T47D (cell line): ENCODE results near the gene FGF18.

ENCODE experiments used
- DNase-seq, 2 experiments: peaks; one replicate each; pipeline versions ENCODE4 v3.0.0 to v3.0.0-alpha.2; 2011 to 2012; ENCODE audit warnings: low read depth in 1 of 2, low spot score in 1 of 2
- JUND ChIP-seq: IDR thresholded peaks from 2 replicates; pipeline ENCODE4 v1.6.1; 2012; ENCODE audit warnings: low read depth
- in situ Hi-C: cut with HindIII; loops from 2 replicates; pipeline ENCODE4 v1.10.0; 2016; ENCODE audit warnings: low sequenced_read_pairs, low pct_unique_long_range_greater_than_20kb

Gene FGF18

GRCh38 chr5:171421331-171422262 lies 2.1 kb downstream of the FGF18 start:
- no peak for DNase-seq
- no peak for TF ChIP-seq JUND
- in situ Hi-C loops = no loop called here

DNA sequence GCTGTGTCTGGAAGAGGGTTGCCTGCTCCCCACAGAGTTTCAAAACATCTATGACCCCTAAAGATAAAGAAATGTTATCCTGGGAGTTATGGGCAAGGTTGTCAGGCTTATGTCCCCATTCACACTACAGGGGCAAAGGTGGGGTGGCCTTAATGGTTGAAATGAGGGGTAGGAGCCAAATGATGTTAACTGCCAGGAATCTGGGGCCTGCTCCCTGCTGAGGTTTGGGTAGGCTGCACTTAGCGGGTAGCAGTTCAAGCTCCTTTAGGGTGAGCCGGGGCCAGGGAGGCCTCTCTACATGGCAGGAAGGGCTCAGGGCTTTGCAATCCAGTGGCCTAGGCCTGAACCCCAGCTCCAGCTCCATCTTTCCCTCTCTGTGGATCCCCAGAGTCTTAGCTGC lies 3.0 kb downstream of the FGF18 start:
- no peak for DNase-seq
- no peak for TF ChIP-seq JUND
- in situ Hi-C loops = no loop called here

DNA sequence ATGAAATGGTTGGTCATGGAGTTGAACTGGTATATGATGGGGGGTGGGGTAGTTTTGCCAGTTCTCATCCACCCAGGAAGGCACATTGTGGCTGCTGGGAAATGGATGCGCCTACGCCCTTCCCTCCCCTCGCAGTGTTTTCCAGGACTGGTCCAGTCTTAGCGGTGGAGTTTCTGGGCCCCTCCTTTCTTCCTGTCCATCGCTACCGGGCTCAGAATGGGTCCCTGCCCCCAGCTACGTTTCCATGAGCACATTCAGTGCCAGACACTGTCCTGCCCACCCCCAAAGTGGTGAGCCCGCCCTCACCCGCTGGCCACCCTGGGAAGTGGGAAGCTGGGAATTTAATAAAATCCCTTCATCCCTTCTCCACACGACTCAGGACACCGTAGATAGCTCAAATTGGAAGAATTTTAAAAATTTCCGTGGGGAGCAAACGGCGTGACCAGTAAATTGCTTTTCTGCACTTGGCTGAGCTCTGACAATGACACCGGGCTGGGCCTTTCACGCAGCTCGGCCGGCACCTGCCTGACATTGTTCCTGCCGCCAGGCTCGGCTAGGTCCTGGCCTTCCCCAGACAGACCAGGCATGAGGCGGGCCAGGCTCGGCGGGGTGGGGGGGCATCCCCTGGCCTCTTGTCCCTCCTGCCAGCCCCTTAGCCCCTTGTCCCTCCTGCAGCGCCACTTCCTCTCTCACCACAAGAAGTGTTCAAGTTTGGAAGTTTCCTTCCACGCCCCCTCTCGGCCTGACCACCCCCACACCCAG lies 3.6 kb downstream of the FGF18 start:
- no peak for TF ChIP-seq JUND
- in situ Hi-C loops = no loop called here
- DNase-seq = no peak

DNA sequence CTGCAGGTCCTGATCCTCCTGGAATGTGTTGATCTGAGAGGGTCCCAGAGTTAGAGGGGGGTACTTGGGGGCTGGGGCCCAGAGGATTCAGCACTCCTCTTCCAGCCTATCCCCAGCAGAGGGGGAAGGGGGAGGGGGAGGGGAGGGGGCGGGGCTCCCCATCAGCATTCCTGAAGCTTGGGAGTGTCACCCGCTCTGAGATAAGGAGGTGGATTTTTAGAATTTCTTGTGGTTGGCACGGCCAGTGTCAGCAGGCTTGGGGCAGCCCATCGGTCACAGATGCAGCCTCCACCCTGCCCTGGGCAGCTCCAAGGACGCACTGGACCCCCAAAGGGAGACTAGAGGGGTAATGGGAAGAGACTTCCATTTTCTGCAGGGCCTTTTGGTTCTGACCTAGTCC lies 5.3 kb downstream of the FGF18 start:
- in situ Hi-C loops = no loop called here
- DNase-seq = no peak
- TF ChIP-seq JUND = no peak

GRCh38 chr5:171425596-171426244 lies 6.3 kb downstream of the FGF18 start:
- in situ Hi-C loops = no loop called here
- no peak for TF ChIP-seq JUND
- DNase-seq = no peak

DNA sequence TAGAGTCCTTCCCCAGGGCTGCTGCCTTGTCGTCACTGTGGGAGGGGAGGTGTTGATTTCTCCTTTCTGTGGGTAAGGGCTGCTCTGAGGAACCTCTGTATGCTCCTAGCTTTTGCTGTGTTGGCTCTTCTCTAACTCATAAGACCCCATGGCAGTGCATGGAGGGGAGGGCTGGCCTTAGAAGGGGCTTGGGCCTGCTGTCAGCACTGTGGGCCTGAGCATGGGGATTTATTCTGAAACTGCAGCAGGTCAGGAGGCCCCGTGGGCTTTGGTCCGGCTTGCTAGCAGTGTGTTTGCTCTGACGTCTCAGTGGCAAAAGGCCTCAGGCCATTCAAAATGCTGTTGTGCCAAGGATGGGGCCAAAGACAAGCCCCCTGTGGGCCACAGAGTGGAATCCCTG lies 6.8 kb downstream of the FGF18 start:
- no peak for DNase-seq
- in situ Hi-C loops = no loop called here
- no peak for TF ChIP-seq JUND

- in situ Hi-C loops = no loop called here
Observed at GRCh38 chr5:171426680-171427079, 7.2 kb downstream of the FGF18 start.

DNA sequence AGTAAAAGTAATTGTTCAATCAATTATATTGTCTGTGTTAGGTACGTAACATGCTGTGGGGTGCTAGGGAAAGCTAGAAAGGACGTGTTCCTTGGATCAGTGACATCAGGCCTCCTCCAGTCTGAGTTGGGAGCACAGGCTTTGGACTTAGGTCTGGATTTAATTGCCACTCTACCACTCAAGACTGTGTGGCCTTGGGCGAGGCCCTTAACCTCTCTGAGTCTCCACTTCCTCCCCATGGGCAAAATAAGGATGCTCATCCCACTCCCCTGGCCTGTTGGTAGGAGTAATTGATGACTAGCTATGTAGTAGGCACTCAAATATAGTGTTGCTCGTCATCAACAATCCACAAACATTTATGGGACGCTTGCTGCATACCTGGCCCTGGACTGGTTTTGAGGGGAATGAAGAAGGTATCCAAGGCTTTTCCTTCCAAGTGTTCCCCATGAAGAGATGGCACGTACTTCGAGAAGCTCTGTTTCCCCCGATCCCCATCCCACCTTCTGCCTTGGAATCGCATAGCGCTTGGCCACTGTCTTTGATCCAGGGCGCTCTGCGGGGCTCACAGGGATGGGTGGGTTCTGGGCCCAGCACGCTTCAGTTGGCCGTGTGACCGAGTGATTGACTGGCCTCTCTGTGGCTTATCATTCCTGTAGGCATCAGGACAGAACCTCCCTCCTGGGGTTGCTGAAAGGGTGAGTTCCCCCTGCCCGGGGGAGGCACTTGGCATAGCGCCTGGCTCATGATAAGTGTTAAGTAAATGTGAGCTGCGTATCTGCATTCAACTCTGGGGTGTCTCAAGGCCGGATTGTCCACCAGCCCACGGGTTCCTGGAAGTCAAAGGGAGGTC lies 8.1 kb downstream of the FGF18 start:
- no peak for DNase-seq
- in situ Hi-C loops = no loop called here
- no peak for TF ChIP-seq JUND

More at GRCh38 chr5:171426680-171427079, 7.2 kb downstream of the FGF18 start:
- TF ChIP-seq JUND = no peak
- DNase-seq = no peak

DNA sequence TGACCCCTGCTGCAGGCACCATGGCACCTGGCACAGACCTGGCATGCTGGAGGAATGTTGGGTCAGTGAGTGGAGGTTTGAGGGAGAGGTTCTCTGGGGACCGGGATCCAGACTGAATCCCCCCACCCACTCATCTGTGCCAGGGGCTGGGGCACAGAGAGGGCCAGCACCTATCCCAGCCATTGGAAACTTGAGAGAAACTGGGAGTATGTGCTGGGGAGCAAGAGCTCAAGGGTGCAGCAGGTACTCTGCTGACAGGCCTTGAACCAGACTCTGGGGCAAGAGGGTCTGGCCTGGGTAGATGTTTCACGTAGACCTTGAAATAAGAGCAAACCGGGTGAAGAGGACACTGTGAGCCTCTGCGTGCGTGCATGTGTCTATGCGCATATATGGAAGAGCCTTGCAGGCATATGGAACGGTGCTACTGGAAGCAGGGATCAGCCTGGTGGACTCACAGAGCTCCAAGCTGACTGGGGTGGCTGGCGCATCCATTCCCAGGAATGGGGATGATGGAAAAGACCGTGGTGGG lies 8.8 kb downstream of the FGF18 start:
- DNase-seq = no peak
- no peak for TF ChIP-seq JUND

GRCh38 chr5:171428809-171429542 lies 9.5 kb downstream of the FGF18 start:
- DNase-seq = no peak
- no peak for TF ChIP-seq JUND
- in situ Hi-C loops = no loop called here

More for the DNA sequence above, 8.8 kb downstream of the FGF18 start:
- in situ Hi-C loops = no loop called here

GRCh38 chr5:171429543-171429910 lies 10.1 kb downstream of the FGF18 start:
- no peak for TF ChIP-seq JUND

More at GRCh38 chr5:171429543-171429910, 10.1 kb downstream of the FGF18 start:
- DNase-seq = no peak
- in situ Hi-C loops = no loop called here
